Measurements from ENCODE around the gene BCAP29.

DNA sequence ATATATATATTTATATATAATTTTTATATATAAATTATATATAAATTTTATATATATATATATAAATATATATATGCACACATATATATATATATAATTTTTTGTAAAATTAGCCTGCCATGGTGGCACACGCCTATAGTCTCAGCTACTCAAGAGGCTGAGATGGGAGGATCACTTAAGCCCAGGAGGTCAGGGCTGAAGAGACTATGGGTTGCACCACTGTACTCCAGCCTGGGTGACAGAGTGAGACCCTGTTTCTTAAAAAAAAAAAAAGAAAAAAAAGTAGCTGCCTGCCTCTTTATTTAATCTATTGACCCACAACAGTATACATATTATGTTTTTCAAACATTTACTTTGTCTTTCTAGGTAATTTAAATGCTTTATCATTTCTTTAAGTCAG is 19.2 kb downstream of the BCAP29 start:
- no peak for TF ChIP-seq POLR2A (IDR thresholded peaks at IDR 0.05; ENCODE audit: low read depth, low read length)
- TF ChIP-seq SPI1 (IDR thresholded peaks at IDR 0.05; ENCODE audit: low read depth, low read length) = no peak

Data from GM12891 (cell line).